GM18951 (cell line): ENCODE results near the gene C1RL.

Source experiments
- POLR2A ChIP-seq: IDR thresholded peaks from 4 replicates; pipeline ENCODE4 v1.6.1; 2011; ENCODE audit warnings: mild to moderate bottlenecking; ENCODE audit not compliant: insufficient read length, insufficient read depth; ENCODE audit errors: extremely low read depth
- in situ Hi-C: fragments of 300-500 bp; cut with MboI; formaldehyde crosslinking; loops from one replicate; pipeline ENCODE4 v1.12.0; 2022; ENCODE audit warnings: low sequenced_read_pairs, mixed read lengths, inconsistent platforms; ENCODE audit not compliant: unreplicated experiment

C1RL gene

GRCh38 chr12:7114008-7114407, 5.0 kb upstream of the C1RL start:
- no peak for TF ChIP-seq POLR2A
- in situ Hi-C loops, result no loop called here

GRCh38 chr12:7113389-7113871, 4.4 kb upstream of the C1RL start:
- in situ Hi-C loops, result no loop called here
- no peak for TF ChIP-seq POLR2A

- in situ Hi-C loops, result no loop called here
- TF ChIP-seq POLR2A, result no peak
These were observed 3.0 kb upstream of the C1RL start for GRCh38 chr12:7112041-7112440.

- in situ Hi-C loops, result no loop called here
- TF ChIP-seq POLR2A, result no peak
These were observed 1.6 kb upstream of the C1RL start for GRCh38 chr12:7110661-7111060.

- no peak for TF ChIP-seq POLR2A
- in situ Hi-C loops, result loop anchor here (10.0 kb wide), 1 partner anchor 165 kb away; the partner anchor contains the start of genes C12orf57 and RNU7-1
These were observed 532 bp upstream of the C1RL start for GRCh38 chr12:7109572-7109920.

GRCh38 chr12:7108003-7108795, 815 bp downstream of the C1RL start:
- TF ChIP-seq POLR2A, result peak; percentile 95
- in situ Hi-C loops, result loop anchor here (10.0 kb wide), 1 partner anchor 163 kb away; the partner anchor contains the start of genes C12orf57 and RNU7-1

- in situ Hi-C loops, result loop anchor here (10.0 kb wide), 1 partner anchor 163 kb away; the partner anchor contains the start of genes C12orf57 and RNU7-1
- no peak for TF ChIP-seq POLR2A
These were observed 1.4 kb downstream of the C1RL start for GRCh38 chr12:7107636-7108002.

- in situ Hi-C loops, result loop anchor here (10.0 kb wide), 1 partner anchor 162 kb away; the partner anchor contains the start of genes C12orf57 and RNU7-1
These were observed 1.8 kb downstream of the C1RL start for GRCh38 chr12:7107181-7107580.

GRCh38 chr12:7106082-7106481, 2.9 kb downstream of the C1RL start:
- TF ChIP-seq POLR2A, result no peak
- in situ Hi-C loops, result loop anchor here (10.0 kb wide), 1 partner anchor 161 kb away; the partner anchor contains the start of genes C12orf57 and RNU7-1

- TF ChIP-seq POLR2A, result no peak
- in situ Hi-C loops, result loop anchor here (10.0 kb wide), 1 partner anchor 159 kb away; the partner anchor contains the start of genes C12orf57 and RNU7-1
These were observed 5.0 kb downstream of the C1RL start for GRCh38 chr12:7103837-7104584.

GRCh38 chr12:7102582-7102981, 6.4 kb downstream of the C1RL start:
- in situ Hi-C loops, result loop anchor here (10.0 kb wide), 1 partner anchor 158 kb away; the partner anchor contains the start of genes C12orf57 and RNU7-1
- no peak for TF ChIP-seq POLR2A

GRCh38 chr12:7101694-7102131, 7.3 kb downstream of the C1RL start:
- in situ Hi-C loops, result loop anchor here (10.0 kb wide), 1 partner anchor 157 kb away; the partner anchor contains the start of genes C12orf57 and RNU7-1
- TF ChIP-seq POLR2A, result no peak

- in situ Hi-C loops, result loop anchor here (10.0 kb wide), 1 partner anchor 156 kb away; the partner anchor contains the start of genes C12orf57 and RNU7-1
- TF ChIP-seq POLR2A, result no peak
These were observed 7.8 kb downstream of the C1RL start for GRCh38 chr12:7101047-7101693.
